ENCODE results near the gene TMEM184A.

TMEM184A gene

GRCh38 chr7:1555813-1556543, at the start of gene TMEM184A:
Gene TMEM184A, minus strand, starts transcription at chr7:1556205. Its CDS starts 721 bp downstream, at chr7:1555484.
- peak; percentile 77 for DNase-seq

GRCh38 chr7:1604383-1604782, 48.4 kb upstream of the TMEM184A start:
- DNase-seq: no peak

GRCh38 chr7:1603346-1604225, 47.6 kb upstream of the TMEM184A start:
- no peak for DNase-seq

GRCh38 chr7:1602386-1602785, 46.4 kb upstream of the TMEM184A start:
- DNase-seq: no peak

GRCh38 chr7:1601956-1602355, 46.0 kb upstream of the TMEM184A start:
- DNase-seq: no peak

- DNase-seq: no peak
These were observed 43.8 kb upstream of the TMEM184A start for GRCh38 chr7:1599640-1600395.

GRCh38 chr7:1598961-1599639, 43.1 kb upstream of the TMEM184A start:
- DNase-seq: no peak

- no peak for DNase-seq
These were observed 42.3 kb upstream of the TMEM184A start for GRCh38 chr7:1598286-1598685.

- no peak for DNase-seq
These were observed 41.8 kb upstream of the TMEM184A start for GRCh38 chr7:1597791-1598190.

- DNase-seq: no peak
These were observed 41.2 kb upstream of the TMEM184A start for GRCh38 chr7:1597066-1597760.

- DNase-seq: no peak
These were observed 40.4 kb upstream of the TMEM184A start for GRCh38 chr7:1596181-1597043.

GRCh38 chr7:1595636-1596035, 39.6 kb upstream of the TMEM184A start:
- DNase-seq: no peak

GRCh38 chr7:1595027-1595426, 39.0 kb upstream of the TMEM184A start:
- DNase-seq: no peak

- no peak for DNase-seq
These were observed 38.0 kb upstream of the TMEM184A start for GRCh38 chr7:1593904-1594421.

GRCh38 chr7:1593091-1593866, 37.3 kb upstream of the TMEM184A start:
- DNase-seq: no peak

- DNase-seq: no peak
These were observed 36.4 kb upstream of the TMEM184A start for GRCh38 chr7:1592299-1592871.

- DNase-seq: no peak
These were observed 35.9 kb upstream of the TMEM184A start for GRCh38 chr7:1591876-1592275.

- no peak for DNase-seq
These were observed 35.4 kb upstream of the TMEM184A start for GRCh38 chr7:1591396-1591795.

- DNase-seq: no peak
These were observed 34.9 kb upstream of the TMEM184A start for GRCh38 chr7:1590887-1591286.

- DNase-seq: no peak
These were observed 34.5 kb upstream of the TMEM184A start for GRCh38 chr7:1590476-1590875.

All from activated effector memory CD4-positive, alpha-beta T cell treated with anti-CD3 and anti-CD28 coated beads, Interleukin-2, amount 50 U/mL, for 16 hours (primary cell).